Ovary (tissue), 9 donors: Measurements from ENCODE around the gene NOL7. TPM values are rescaled to one million over a fixed set of nuclear protein-coding genes. Genes with fewer than 3 reads are reported as not detected.

Source experiments
- DNase-seq, 5 donors: peaks; one replicate each; pipeline ENCODE4 v3.0.0-alpha.2; 2019 to 2020
- H3K27ac ChIP-seq, 2 donors: fragments of 200-600 bp; one replicate each; pipeline versions ENCODE4 v1.5.1 to v1.8.0; 2019 to 2022
- H3K27me3 ChIP-seq: fragments of 200-600 bp; one replicate; pipeline ENCODE4 v1.8.0; 2022
- H3K36me3 ChIP-seq: fragments of 200-600 bp; sonication (generic); one replicate; pipeline ENCODE4 v1.5.1; 2019
- H3K4me1 ChIP-seq: one replicate; pipeline ENCODE4 v1.8.1; 2013; ENCODE audit warnings: mild to moderate bottlenecking, moderate library complexity; ENCODE audit not compliant: insufficient read depth
- H3K4me3 ChIP-seq: fragments of 200-600 bp; sonication (generic); one replicate; pipeline ENCODE4 v1.5.1; 2017
- H3K9me3 ChIP-seq, 2 donors: fragments of 200-600 bp in 1 of 2; sonication (generic) in 1 of 2; one replicate each; pipeline versions ENCODE4 v1.5.1 to v1.8.1; 2013 to 2019; ENCODE audit warnings: mild to moderate bottlenecking in 1 of 2, moderate library complexity in 1 of 2
- CTCF ChIP-seq, 3 donors: fragments of 450-650 bp in 2 of 3; fragments of 200-600 bp in 1 of 3; IDR thresholded peaks; one replicate each; pipeline versions ENCODE4 v1.5.1 to v1.8.0; 2016 to 2022; ENCODE audit warnings: antibody characterized with exemption in 3 of 3, mild to moderate bottlenecking in 1 of 3
- EP300 ChIP-seq: sonication (generic); formaldehyde crosslinking; IDR thresholded peaks from one replicate; pipeline ENCODE4 v1.6.1; 2017; ENCODE audit warnings: antibody characterized with exemption
- POLR2A ChIP-seq: fragments of 450-650 bp; IDR thresholded peaks from one replicate; pipeline ENCODE4 v1.6.1; 2017; ENCODE audit warnings: antibody characterized with exemption, mild to moderate bottlenecking, moderate library complexity
- WGBS, 3 donors: extraction: QIAGEN DNeasy Blood & Tissue Kit in 1 of 3; methylation state at CpG; one replicate each; pipeline versions ENCODE4 v1.1.5 to v1.1.7; 2013 to 2017; 5-methylcytosine and 5-hydroxymethylcytosine counted together
- intact Hi-C, 4 donors: fragments of 100-400 bp; cut with DNase I; formaldehyde crosslinking; loops; one replicate each; pipeline versions ENCODE4 v1.11.0 to v1.15.1; 2022 to 2023
- polyA plus RNA-seq, 2 donors: library from polyadenylated mRNA; stranded (reverse); fragments of 200-250 nt in 1 of 2; fragments of 350-450 nt in 1 of 2; fragmentation: Illumina TruSeq in 1 of 2; extraction: RNeasy Lipid Tissue Mini Kit (QIAGEN cat#74804) in 1 of 2; gene quantifications; one replicate each; pipeline ENCODE4 v1.2.3, GENCODE V29; 2013 to 2014
- total RNA-seq, 7 donors: library from RNA; depleted of rRNA in 2 of 7; stranded (reverse); fragments of >200 nt in 2 of 7; fragmentation: NEBNext Ultra II Directional in 3 of 7; extraction: Animal tissue kit (Norgen Biotek cat#: 25700) in 3 of 7; gene quantifications; one replicate each; pipeline versions ENCODE4 v1.1.0 to v1.2.4, GENCODE V29; 2016 to 2023
- donor health status: DM: no; HTN: no; CAD: no; lungs with moderate emphysema.
- donor health status: DM: no; HTN: no; CAD: no.
- donor health status: Bipolar disorder and iron deficiency.
- donor health status: DM: yes; HTN: yes; CAD: no.
- donor health status: DM: no; HTN: no; CAD: no.
- donor health status: DM: yes; HTN: yes; CAD: no.

Gene NOL7
- total and polyA plus RNA-seq, 9 donors, result 49.3 to 77.7 (median 62.6) TPM

GRCh38 chr6:13633343-13633742 lies 18.2 kb downstream of the NOL7 start:
- no peaks in the 10 kb centered on the region for H3K4me1 ChIP-seq

GRCh38 chr6:13635948-13636658 lies 21.0 kb downstream of the NOL7 start:
- intact Hi-C loops, result no loop called here
- WGBS, 3 donors, result 81 to 90% (median 81%) methylated on average over 4 of the region's 4 CpGs
- DNase-seq, result no peak
- H3K9me3 ChIP-seq, result no peaks in the 10 kb centered on the region
- H3K27ac ChIP-seq, result no peak overlapping the region
- TF ChIP-seq EP300 (no peak), CTCF (IDR thresholded peaks at IDR 0.05) (no peak), POLR2A (no peak)
- H3K27me3 ChIP-seq, result no peaks in the 10 kb centered on the region
- no peak overlapping the region for H3K4me3 ChIP-seq
- no peaks in the 10 kb centered on the region for H3K4me1 ChIP-seq
- H3K36me3 ChIP-seq, result no peaks in the 10 kb centered on the region

More at GRCh38 chr6:13633343-13633742, 18.2 kb downstream of the NOL7 start:
- TF ChIP-seq EP300 (no peak), CTCF (IDR thresholded peaks at IDR 0.05) (no peak), POLR2A (no peak)
- H3K4me3 ChIP-seq, result no peak overlapping the region
- H3K9me3 ChIP-seq, result no peaks in the 10 kb centered on the region
- DNase-seq, result no peak
- H3K27me3 ChIP-seq, result no peaks in the 10 kb centered on the region
- no peaks in the 10 kb centered on the region for H3K36me3 ChIP-seq
- H3K27ac ChIP-seq, result no peak overlapping the region
- intact Hi-C loops, result no loop called here
- 96 to 97% (median 96%) methylated on average over 2 of the region's 2 CpGs for WGBS, 3 donors

GRCh38 chr6:13638014-13638413 lies 22.9 kb downstream of the NOL7 start:
- no peak for TF ChIP-seq CTCF (IDR thresholded peaks at IDR 0.05)
- TF ChIP-seq EP300, result no peak
- no peak for TF ChIP-seq POLR2A
- H3K27ac ChIP-seq, result no peak overlapping the region
- 85 to 94% (median 86%) methylated on average over 1 of the region's 1 CpG for WGBS, 3 donors

GRCh38 chr6:13638626-13639025 lies 23.5 kb downstream of the NOL7 start:
- Histone ChIP-seq H3K9me3 (no peaks in the 10 kb centered on the region), H3K4me1 (no peaks in the 10 kb centered on the region), H3K27me3 (no peaks in the 10 kb centered on the region), H3K27ac (no peak overlapping the region), H3K36me3 (no peaks in the 10 kb centered on the region), H3K4me3 (no peak overlapping the region)
- 86 to 94% (median 90%) methylated on average over 4 of the region's 4 CpGs for WGBS, 3 donors
- intact Hi-C loops, result no loop called here
- no peak for TF ChIP-seq EP300
- no peak for TF ChIP-seq POLR2A
- TF ChIP-seq CTCF (IDR thresholded peaks at IDR 0.05), result no peak
- no peak for DNase-seq

More at GRCh38 chr6:13638014-13638413, 22.9 kb downstream of the NOL7 start:
- Histone ChIP-seq H3K4me1 (no peaks in the 10 kb centered on the region), H3K36me3 (no peaks in the 10 kb centered on the region), H3K27me3 (no peaks in the 10 kb centered on the region), H3K9me3 (no peaks in the 10 kb centered on the region), H3K4me3 (no peak overlapping the region)
- no peak for DNase-seq
- intact Hi-C loops, result no loop called here
